HT-29 (cell line): ENCODE measurements around the gene DCLK1. TPM values are rescaled to one million over a fixed set of nuclear protein-coding genes. Genes with fewer than 3 reads are reported as not detected.

Experiments
- DNase-seq: peaks from one replicate; pipeline ENCODE4 v3.0.0-alpha.2; 2015; ENCODE audit warnings: low spot score
- total RNA-seq: library from RNA; depleted of rRNA; stranded (reverse); fragments of >200 nt; shearing (Covaris generic); gene quantifications from 2 replicates; pipeline ENCODE4 v1.2.3, GENCODE V29; 2014

DCLK1 gene
- total RNA-seq, 1 experiment from 2014 or later, result not detected

GRCh38 chr13:35953537-35954206 is 177.5 kb downstream of the DCLK1 start:
- peak; percentile 73 for DNase-seq

- no peak for DNase-seq
These were observed 183.9 kb downstream of the DCLK1 start for GRCh38 chr13:35947315-35947714.

- DNase-seq, result no peak
These were observed 185.8 kb downstream of the DCLK1 start for GRCh38 chr13:35945368-35945767.

- no peak for DNase-seq
These were observed 189.8 kb downstream of the DCLK1 start for GRCh38 chr13:35941374-35941773.

- no peak for DNase-seq
These were observed 190.4 kb downstream of the DCLK1 start for GRCh38 chr13:35940734-35941133.

GRCh38 chr13:35936246-35936978 is 194.8 kb downstream of the DCLK1 start:
- no peak for DNase-seq

- DNase-seq, result no peak
These were observed 200.2 kb downstream of the DCLK1 start for GRCh38 chr13:35930665-35931631.

- DNase-seq, result no peak
These were observed 203.6 kb downstream of the DCLK1 start for GRCh38 chr13:35927567-35928021.

GRCh38 chr13:35926859-35927530 is 204.2 kb downstream of the DCLK1 start:
- no peak for DNase-seq

GRCh38 chr13:35925669-35926068 is 205.5 kb downstream of the DCLK1 start:
- no peak for DNase-seq

GRCh38 chr13:35923347-35923746 is 207.8 kb downstream of the DCLK1 start:
- no peak for DNase-seq

GRCh38 chr13:35920816-35921215 is 210.4 kb downstream of the DCLK1 start:
- DNase-seq, result no peak

GRCh38 chr13:35917942-35918645 is 213.1 kb downstream of the DCLK1 start:
- DNase-seq, result no peak

GRCh38 chr13:35917252-35917941 is 213.8 kb downstream of the DCLK1 start:
- DNase-seq, result no peak

GRCh38 chr13:35916146-35916545 is 215.0 kb downstream of the DCLK1 start:
- DNase-seq, result no peak

GRCh38 chr13:35914662-35915061 is 216.5 kb downstream of the DCLK1 start:
- DNase-seq, result no peak

GRCh38 chr13:35912841-35913240 is 218.3 kb downstream of the DCLK1 start:
- DNase-seq, result no peak

GRCh38 chr13:35909837-35910540 is 221.2 kb downstream of the DCLK1 start:
- DNase-seq, result no peak

GRCh38 chr13:35909091-35909490 is 222.1 kb downstream of the DCLK1 start:
- DNase-seq, result no peak
